ENCODE measurements around the gene TKFC.

Gene TKFC

GRCh38 chr11:61332797-61333549 is at the start of gene TKFC, which contains the start of gene DDB1:
TKFC (plus strand) TSS chr11:61333228; CDS start chr11:61334729, 1,501 bp downstream.
DDB1 (minus strand) TSS chr11:61333105; CDS start chr11:61332968, 137 bp downstream.
- peak; percentile 95 for DNase-seq

DNA sequence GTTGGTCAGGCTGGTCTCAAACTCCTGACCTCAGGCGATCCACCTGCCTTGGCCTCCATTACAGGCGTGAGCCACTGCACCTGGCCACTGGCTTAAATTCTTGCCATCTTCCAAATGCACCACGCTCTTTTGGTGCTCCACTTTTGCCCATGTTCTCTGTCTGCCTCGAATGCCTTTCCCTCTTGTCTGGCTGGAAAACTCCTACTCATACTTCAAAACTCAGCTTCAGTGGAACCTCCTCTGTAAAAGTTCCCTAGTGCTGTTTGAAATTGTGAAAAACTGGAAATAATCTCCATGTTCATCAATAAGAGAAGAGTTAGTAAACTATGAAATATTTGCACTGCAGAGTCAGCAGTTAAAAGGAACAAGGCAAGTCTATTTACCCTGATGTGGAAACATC is 49.4 kb upstream of the TKFC start:
- DNase-seq, result no peak

DNA sequence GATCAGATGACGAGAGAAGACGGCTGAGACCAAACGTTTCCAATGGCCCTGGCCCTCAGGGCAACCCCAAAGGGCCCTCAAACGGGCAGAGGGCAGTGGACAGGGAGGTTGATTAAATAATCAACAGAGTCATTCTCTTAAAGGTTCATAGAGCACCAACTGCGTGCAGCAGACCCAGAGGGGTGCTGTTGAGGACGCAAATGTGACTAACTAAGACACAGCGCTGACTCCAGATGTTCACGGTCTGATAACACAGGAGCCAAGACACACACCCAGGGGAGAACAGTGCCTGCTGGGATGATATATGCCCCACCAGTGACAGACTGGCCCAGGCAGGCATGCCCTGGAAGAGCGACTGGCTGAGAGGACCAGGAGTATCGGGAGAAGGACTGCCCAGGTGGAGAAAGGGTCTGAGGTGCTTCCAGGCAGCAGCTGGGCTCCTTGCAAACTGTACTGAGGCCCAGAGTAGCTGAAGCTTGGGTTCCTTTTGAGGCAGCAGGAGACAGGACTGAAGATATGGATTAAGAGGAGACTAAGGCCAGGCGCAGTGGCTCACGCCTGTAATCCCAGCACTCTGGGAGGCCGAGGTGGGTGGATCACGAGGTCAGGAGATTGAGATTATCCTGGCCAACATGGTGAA is 45.6 kb upstream of the TKFC start:
- no peak for DNase-seq

DNA sequence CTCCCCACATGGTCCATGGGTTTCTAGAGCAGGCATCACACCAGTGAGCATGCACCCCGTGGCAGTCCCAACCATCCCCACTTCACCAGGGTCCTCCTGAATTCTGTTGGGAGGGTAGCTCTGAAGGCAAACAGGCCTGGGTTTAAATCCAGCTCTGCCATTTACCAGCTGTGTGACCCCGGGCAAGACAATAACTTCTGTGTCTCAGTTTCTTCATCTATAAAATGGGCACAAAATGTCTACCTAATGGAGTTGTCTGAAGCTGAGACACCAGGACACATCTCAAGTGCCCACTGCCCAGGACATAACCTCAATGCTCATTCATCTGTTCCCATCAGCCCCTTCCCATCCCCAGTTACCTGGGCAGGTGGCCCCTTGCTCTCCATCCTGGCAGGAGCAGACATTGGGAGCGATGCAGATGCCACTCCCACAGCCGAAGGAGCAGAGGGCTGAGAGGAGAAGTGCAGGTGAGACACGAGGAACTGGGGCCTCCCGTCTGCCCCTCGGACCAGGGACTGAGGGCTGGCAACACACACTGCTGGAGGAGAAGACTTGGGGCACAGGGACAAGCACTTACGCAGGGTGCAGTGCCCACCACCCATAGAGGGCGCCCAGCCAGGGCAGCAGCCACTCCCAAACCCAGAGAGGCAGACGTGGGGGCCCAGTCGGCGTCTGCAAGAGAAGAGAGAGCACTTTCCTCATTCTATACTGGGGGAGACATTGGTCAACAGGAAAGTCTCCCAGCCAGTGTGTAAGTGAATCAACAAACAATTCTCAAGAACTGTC is 41.9 kb upstream of the TKFC start:
- DNase-seq, result no peak

DNA sequence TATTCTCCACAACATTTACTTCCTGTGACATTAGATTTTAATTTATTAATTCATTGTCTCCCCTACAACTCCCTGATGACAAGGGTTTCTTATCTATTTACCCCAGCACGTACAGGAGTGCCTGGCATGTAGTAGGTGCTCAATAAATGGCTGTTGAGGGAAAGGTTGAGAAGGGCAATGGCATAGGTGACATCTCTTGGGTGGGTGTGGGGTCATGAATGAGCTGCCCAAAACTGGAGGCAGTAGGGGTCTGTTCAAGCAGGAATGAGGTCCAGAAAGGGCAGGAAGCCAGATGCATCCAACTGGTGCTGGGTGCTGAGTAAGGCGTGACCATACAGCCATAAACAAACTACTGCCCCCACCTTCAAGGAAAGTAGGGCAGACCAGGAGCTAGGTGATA is 40.7 kb upstream of the TKFC start:
- no peak for DNase-seq

DNA sequence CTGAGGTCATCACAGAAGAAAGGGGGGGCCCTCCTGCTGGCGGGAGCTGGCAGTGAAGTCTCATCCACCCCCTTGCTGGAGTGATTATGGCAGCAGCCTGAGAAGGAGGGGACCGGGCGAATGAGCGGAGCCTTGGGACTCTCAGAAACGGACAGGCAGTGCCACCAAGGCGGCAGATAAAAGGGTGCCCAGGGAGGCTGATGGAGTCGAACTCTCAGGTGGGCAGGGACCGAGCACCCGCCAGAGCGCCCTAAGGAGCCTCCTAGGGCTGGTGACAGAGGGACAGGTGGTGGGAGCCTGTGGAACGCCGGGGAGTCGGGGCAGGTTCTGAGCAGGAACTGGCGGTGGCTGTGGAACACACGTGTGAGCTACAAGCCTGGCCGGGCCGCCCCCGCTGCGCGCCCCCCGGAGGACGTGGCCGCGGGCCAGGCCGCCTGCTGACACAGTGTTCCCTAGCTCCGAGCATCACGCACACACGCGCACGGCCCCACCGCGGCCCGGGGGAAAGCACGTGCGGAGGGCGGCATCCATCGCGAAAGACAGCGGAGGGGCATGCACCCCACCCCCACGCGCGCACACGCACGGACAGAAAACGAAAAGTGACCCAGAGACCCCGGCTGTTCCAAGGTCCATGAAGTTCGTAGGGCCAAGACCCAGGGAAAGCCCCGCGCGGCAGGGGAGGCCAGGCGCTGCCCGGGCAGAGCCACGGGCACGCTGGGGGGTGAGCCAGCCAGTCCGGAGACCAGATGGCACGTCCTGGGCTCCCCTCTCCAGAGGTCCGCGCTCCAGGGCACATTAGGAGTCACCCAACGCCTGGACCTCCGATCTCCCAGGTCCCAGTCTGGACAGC is 38.9 kb upstream of the TKFC start:
- peak; percentile 70 for DNase-seq

- DNase-seq, result peak; percentile 80
These were observed 38.1 kb upstream of the TKFC start, which contains the start of gene VWCE for GRCh38 chr11:61294717-61295595. VWCE (minus strand) TSS chr11:61295316; CDS start chr11:61295037, 279 bp downstream.

DNA sequence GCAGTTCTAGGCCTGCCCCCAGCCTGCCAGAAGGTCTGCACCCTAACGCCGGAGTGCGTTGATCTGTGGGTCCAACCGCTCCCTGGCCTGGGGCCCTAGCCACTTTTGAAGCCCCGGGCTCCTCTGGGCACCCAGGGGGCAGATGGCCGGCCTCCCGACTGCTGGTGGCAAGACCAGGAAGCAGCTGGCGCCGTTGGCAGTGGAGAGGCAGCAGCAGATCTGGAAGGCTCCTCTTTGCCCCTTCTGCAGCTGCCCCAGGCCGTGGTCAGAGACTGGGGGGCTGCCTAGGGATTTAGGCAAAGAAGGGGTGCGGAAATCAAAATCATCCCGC is 37.5 kb upstream of the TKFC start:
- DNase-seq, result no peak

DNA sequence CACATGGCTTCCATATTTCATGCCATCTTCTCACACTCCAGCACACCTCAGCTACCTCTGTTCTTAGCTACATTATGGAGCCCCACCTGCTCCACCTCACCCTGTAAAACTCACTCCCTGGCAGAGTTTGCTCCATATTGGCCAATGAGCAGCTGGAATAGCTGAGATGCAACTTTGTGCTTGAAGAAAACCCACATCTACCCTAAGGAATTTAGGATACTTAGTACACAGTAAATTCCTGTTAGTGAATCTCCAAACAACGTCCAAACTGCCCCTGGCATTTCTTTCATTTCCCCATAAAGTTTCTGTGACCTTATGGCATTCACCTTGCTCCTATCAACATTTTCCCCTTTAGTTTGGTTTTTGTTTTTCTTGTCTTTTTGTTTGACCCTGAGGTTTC is 35.7 kb upstream of the TKFC start:
- no peak for DNase-seq

GRCh38 chr11:61297746-61298145 is 35.3 kb upstream of the TKFC start:
- DNase-seq, result no peak

DNA sequence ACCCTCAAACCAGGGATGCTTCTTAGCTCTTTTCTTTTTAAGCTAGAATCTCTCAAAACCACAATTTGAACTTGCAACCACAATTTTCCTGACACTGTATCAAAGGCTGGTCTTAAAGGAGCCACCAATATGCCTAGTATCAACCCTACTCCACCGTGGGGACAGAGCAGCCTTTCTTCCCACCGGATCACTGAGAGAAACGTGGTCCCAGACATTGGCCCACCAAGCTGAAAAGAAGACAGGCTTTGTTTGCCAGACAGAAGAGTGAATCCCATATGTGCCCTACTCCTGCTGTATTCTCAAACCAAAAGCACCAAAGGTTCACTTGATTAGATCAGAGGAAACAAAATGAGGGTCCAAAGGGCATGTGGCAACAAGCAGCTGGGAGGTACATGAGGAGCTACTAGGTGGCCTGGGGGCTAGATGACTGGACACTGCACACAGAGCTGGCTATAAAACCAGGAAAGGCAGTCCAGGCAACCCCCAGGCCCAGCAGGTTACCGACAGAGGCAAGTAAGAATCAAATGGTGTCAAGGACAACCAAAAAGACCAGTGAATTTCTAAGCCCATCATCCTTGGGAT is 34.3 kb upstream of the TKFC start:
- no peak for DNase-seq

GRCh38 chr11:61302550-61302949 is 30.5 kb upstream of the TKFC start:
- DNase-seq, result no peak

DNA sequence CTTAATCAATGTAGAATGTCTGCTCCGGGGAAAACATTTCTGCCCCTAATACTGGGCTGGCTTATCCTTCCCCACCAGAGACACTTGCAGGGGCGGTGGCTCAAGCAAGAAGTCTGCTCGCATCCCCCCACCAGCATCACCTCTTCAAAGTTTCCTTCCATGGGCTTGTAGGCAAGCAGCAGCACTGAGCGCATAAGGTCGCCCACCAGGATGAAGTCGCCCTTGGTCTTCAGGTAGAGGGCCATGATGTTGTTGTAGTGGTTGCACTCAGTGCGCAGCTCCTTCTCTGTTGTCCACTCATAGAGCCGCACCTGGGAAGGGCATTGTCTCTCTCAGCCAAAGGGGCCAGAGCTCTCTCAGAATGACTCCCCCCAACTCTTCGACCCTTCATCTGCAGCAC is 29.3 kb upstream of the TKFC start:
- no peak for DNase-seq

DNA sequence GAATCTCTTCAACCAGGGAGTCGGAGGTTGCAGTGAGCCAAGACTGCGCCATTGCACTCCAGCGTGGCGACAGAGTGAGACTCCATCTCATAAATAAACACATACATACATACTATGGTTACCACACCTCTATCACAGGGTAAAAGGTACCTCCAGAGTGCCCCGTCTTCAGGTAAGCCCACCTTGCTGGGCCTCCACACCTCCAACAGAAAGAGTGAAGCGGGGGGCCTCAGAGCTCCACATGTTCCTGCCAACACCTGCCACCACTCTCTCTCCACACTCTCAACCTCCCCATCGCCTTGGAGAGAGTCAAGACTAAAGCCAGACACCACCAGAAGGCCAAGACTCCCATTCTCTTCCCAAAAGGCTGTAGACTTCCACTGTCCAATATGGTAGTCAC is 27.6 kb upstream of the TKFC start:
- DNase-seq, result no peak

DNA sequence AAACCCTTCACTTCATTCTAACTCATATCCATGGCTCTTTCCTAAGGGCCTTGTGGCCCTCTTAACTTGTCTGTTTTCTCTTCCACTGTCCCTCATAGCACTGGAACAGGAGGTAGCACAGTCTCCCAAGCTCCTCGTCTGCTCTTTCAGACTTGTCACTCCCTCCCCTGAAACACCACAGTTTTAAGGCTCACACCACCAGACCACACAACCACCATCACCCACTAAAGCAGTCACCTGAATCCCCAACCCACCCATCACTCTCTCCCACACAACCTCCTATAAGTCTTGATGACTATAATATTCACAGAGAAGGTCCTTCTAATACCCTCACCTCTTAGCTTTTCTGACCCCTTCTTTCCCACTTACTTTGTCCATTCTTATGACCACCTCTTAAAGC is 26.8 kb upstream of the TKFC start:
- DNase-seq, result no peak

- DNase-seq, result no peak
These were observed 25.7 kb upstream of the TKFC start for GRCh38 chr11:61307354-61307753.

DNA sequence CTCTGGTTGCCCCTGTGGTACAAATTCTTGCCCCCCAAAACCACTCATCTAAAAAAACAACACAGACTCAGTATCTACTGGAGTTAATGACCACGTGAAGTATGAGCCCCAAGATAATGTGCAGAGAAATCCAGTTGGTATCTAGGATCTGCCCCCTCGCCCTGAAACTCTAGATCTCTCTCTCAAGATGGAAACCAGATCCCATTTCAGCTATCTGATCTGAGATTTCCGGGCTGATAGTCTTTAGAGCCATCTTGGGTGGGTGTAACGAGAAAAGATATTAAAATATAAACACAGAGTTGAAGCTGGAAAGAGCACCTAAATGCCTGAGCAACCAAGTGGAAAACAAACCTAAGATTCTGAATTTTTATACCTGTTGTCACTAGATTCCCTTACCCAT is 23.9 kb upstream of the TKFC start:
- DNase-seq, result no peak

DNA sequence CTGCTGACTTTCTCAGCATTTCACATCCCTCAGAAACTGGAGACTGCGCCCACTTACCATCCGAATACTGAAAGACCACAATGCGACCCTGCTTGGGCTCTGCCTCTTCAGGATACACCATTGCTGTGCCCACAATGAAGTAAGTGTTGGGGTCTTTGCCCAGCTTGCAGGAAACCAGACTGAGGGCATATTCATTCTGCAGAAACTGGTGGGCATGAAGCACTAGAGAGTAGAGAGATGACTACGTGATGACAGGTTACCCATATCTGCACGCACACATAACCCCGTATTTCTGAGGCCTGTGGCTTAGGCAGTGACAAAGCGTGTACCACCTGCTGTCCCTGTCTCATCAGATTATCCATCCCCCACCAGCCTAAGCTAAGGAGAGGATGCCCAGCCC is 23.3 kb upstream of the TKFC start:
- DNase-seq, result no peak

DNA sequence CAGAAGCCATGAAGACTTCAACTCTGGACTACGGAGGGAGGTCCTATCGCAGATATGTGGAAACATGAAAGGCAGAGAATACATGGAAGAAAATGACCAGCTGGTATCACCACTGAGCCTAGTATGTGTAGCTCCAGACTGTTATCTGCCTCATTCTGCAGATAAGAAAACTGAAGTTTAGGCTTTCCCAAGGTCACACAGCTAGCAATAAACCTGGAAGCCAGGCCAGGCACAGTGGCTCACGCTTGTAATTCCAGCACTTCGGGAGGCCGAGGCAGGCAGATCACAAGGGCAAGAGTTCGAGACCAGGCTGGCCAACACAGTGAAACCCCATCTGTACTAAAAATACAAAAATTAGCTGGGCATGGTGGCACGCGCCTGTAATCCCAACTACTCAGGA is 22.3 kb upstream of the TKFC start:
- no peak for DNase-seq

DNA sequence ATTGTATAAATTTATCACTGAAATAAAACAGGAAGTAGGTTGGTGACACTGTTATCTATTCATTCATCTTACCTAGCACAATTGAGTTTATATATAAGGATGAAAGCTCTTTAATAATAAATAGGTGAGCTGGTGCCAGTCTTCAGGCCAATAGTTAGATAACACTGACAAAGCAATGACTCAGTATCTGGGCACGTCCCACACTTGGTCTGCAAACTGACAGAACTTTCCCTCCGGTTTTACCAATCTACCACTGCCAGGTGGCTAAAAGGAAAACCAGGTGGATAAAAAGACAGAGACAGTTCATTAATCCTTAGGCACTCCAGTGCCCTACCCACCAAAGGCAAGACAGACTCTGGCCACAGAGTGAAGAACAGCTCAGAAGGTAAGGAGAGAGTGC is 17.8 kb upstream of the TKFC start:
- no peak for DNase-seq

GRCh38 chr11:61325649-61326414 is 7.2 kb upstream of the TKFC start:
- no peak for DNase-seq

Data from NCI-H82 (cell line).